Measurements from ENCODE around the gene NEDD8.
A peak's percentile ranks its signal among the peaks of the same experiment; 100 is the strongest.

Gene NEDD8

DNA sequence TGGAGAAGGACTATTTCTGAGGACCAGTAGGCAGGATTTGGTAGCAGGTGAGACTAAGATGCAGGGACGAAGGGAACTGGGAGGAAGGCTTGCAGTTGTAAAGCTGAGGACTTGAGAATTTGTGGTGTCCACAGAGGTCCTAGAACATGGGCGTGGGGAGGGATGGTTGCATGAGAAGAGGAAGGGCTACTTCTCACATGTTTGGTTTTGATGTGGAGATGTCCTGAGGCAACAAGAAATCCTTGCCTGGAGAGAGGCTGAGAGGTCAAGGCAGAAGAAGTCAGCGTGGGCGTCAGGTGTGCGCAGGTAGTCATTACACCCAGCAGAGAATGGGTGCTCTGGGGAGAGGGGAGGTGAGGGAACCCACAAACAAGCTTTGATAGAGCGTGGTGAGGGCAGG is 44.9 kb upstream of the NEDD8 start:
- H3K4me1 ChIP-seq (ENCODE audit: control insufficient read depth, low read length), result peaks cover 42% of the 10 kb centered on the region
- H3K79me2 ChIP-seq (ENCODE audit: control insufficient read depth, low read length), result no peaks in the 10 kb centered on the region
- H3F3A ChIP-seq (ENCODE audit: control insufficient read depth, insufficient read depth), result no peaks in the 10 kb centered on the region
- no peaks in the 10 kb centered on the region for H3K27me3 ChIP-seq (ENCODE audit: control insufficient read depth, low read length)
- no peaks in the 10 kb centered on the region for H3K36me3 ChIP-seq (ENCODE audit: control insufficient read depth, low read length)
- no peak overlapping the region for H3K27ac ChIP-seq (ENCODE audit: low read depth, low read length)
- H3K9me3 ChIP-seq (ENCODE audit: control insufficient read depth, insufficient read depth, low read length), result no peaks in the 10 kb centered on the region
- no peaks in the 10 kb centered on the region for H4K20me1 ChIP-seq (ENCODE audit: control insufficient read depth, insufficient read depth, low read depth, low read length)
- H3K4me2 ChIP-seq (ENCODE audit: low read length), result no peak overlapping the region
- TF ChIP-seq EZH2phosphoT487 (IDR thresholded peaks at IDR 0.05; ENCODE audit: borderline replicate concordance, low read length), result no peak
- TF ChIP-seq, protein P1, sequence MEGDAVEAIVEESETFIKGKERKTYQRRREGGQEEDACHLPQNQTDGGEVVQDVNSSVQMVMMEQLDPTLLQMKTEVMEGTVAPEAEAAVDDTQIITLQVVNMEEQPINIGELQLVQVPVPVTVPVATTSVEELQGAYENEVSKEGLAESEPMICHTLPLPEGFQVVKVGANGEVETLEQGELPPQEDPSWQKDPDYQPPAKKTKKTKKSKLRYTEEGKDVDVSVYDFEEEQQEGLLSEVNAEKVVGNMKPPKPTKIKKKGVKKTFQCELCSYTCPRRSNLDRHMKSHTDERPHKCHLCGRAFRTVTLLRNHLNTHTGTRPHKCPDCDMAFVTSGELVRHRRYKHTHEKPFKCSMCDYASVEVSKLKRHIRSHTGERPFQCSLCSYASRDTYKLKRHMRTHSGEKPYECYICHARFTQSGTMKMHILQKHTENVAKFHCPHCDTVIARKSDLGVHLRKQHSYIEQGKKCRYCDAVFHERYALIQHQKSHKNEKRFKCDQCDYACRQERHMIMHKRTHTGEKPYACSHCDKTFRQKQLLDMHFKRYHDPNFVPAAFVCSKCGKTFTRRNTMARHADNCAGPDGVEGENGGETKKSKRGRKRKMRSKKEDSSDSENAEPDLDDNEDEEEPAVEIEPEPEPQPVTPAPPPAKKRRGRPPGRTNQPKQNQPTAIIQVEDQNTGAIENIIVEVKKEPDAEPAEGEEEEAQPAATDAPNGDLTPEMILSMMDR (IDR thresholded peaks at IDR 0.05; ENCODE audit: low read depth, low read length, poor library complexity, severe bottlenecking), result no peak
- no peak overlapping the region for H3K4me3 ChIP-seq (ENCODE audit: low read length)
- H3K9me2 ChIP-seq (replicated peaks; ENCODE audit: control insufficient read depth, low read length), result no peaks in the 10 kb centered on the region

DNA sequence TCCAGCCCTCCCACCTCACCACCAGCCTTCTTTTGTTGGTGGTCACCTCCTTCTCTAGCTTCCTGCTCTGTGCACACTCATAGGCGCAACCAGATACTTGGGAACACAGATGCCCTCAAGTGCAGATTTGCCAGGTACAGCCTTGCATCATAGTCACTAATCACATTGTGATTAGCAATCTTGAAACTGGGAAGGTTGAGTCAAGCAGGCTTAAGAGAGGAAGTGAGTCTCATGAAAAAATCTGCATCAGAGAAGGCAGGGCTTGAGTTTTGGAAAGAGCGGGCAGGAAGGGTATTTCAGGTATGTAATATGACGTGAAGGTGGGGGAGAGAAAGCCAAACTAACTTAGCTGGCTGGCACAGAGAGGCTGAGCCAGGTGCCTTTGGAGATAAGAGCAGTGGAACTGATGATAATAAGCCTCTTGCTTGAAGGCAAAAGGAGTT is 42.0 kb upstream of the NEDD8 start:
- H3K27ac ChIP-seq (ENCODE audit: low read depth, low read length), result no peak overlapping the region
- H3K4me3 ChIP-seq (ENCODE audit: low read length), result 0 out of 2 replicates have a peak overlapping the region, but pooled peaks have one; percentile 12
- no peaks in the 10 kb centered on the region for H3K36me3 ChIP-seq (ENCODE audit: control insufficient read depth, low read length)
- H3K9me3 ChIP-seq (ENCODE audit: control insufficient read depth, insufficient read depth, low read length), result no peaks in the 10 kb centered on the region
- H3F3A ChIP-seq (ENCODE audit: control insufficient read depth, insufficient read depth), result peaks cover 2% of the 10 kb centered on the region; the same call in 1 of the 2 replicates
- no peak for TF ChIP-seq EZH2phosphoT487 (IDR thresholded peaks at IDR 0.05; ENCODE audit: borderline replicate concordance, low read length)
- no peaks in the 10 kb centered on the region for H3K27me3 ChIP-seq (ENCODE audit: control insufficient read depth, low read length)
- peaks cover 46% of the 10 kb centered on the region for H3K4me1 ChIP-seq (ENCODE audit: control insufficient read depth, low read length)
- H3K4me2 ChIP-seq (ENCODE audit: low read length), result peak overlapping the region; percentile 22
- peaks cover 4% of the 10 kb centered on the region for H3K79me2 ChIP-seq (ENCODE audit: control insufficient read depth, low read length)
- H3K9me2 ChIP-seq (replicated peaks; ENCODE audit: control insufficient read depth, low read length), result no peaks in the 10 kb centered on the region
- H4K20me1 ChIP-seq (ENCODE audit: control insufficient read depth, insufficient read depth, low read depth, low read length), result no peaks in the 10 kb centered on the region

DNA sequence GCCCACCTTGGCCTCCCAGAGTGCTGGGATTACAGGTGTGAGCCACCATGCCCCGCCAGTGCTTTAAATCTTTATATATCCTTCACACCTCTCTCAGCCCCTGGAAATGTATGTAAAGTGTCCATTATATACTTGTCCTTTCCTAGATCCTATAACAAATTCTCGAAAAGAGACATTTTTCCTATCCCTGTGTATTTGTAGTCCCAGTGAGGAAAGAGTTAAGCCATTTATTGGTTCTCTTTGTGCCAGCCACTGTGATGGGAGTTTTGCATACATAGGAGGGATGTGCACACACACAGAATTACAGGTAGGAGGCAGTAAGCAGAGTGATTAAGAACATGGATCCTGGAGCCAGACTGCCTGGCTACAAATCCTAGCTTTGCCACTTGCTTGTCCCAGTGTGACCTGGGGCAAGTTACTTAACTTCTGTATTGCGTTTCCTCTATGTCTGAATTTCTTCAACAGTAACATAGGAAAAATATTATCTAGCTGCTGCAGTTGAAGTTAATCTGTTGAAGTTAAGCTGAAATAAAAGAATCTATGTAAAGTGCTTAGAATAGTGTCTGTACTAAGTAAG is 41.3 kb upstream of the NEDD8 start:
- no peak overlapping the region for H3K4me3 ChIP-seq (ENCODE audit: low read length)
- H3K4me2 ChIP-seq (ENCODE audit: low read length), result peak overlapping the region; percentile 22; the same call in 1 of the 2 replicates
- no peaks in the 10 kb centered on the region for H3K36me3 ChIP-seq (ENCODE audit: control insufficient read depth, low read length)
- H3K4me1 ChIP-seq (ENCODE audit: control insufficient read depth, low read length), result peaks cover 40% of the 10 kb centered on the region
- no peaks in the 10 kb centered on the region for H3K9me3 ChIP-seq (ENCODE audit: control insufficient read depth, insufficient read depth, low read length)
- TF ChIP-seq, protein P1 (IDR thresholded peaks at IDR 0.05; ENCODE audit: low read depth, low read length, poor library complexity, severe bottlenecking), result peak; percentile 35
- no peak for TF ChIP-seq EZH2phosphoT487 (IDR thresholded peaks at IDR 0.05; ENCODE audit: borderline replicate concordance, low read length)
- no peaks in the 10 kb centered on the region for H4K20me1 ChIP-seq (ENCODE audit: control insufficient read depth, insufficient read depth, low read depth, low read length)
- H3K79me2 ChIP-seq (ENCODE audit: control insufficient read depth, low read length), result peaks cover 4% of the 10 kb centered on the region
- peaks cover 2% of the 10 kb centered on the region; the same call in 1 of the 2 replicates for H3F3A ChIP-seq (ENCODE audit: control insufficient read depth, insufficient read depth)
- no peak overlapping the region for H3K27ac ChIP-seq (ENCODE audit: low read depth, low read length)
- H3K27me3 ChIP-seq (ENCODE audit: control insufficient read depth, low read length), result no peaks in the 10 kb centered on the region
- H3K9me2 ChIP-seq (replicated peaks; ENCODE audit: control insufficient read depth, low read length), result no peaks in the 10 kb centered on the region

DNA sequence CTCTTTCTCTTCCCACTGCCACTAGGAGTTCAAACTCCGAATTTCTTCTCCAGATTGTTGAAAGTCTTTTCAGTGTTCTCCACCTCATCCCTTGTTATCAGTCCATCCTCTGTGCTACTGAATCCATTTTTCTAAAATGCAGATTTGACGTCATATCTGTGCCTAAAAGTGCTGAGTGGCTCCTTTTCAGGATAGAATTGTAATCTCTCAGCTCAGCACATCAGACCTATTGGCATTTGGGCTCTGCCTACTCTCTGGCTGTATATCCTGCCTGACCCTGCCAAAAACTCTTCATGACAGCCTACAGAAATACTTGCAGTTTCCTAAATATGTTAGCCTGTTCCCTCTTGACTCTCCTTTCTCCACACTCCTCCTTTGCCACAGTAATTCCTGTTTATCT is 40.3 kb upstream of the NEDD8 start:
- H3F3A ChIP-seq (ENCODE audit: control insufficient read depth, insufficient read depth), result peaks cover 2% of the 10 kb centered on the region; the same call in 1 of the 2 replicates
- no peaks in the 10 kb centered on the region for H3K36me3 ChIP-seq (ENCODE audit: control insufficient read depth, low read length)
- peaks cover 40% of the 10 kb centered on the region for H3K4me1 ChIP-seq (ENCODE audit: control insufficient read depth, low read length)
- no peaks in the 10 kb centered on the region for H3K9me3 ChIP-seq (ENCODE audit: control insufficient read depth, insufficient read depth, low read length)
- no peaks in the 10 kb centered on the region for H3K9me2 ChIP-seq (replicated peaks; ENCODE audit: control insufficient read depth, low read length)
- TF ChIP-seq, protein P1 (IDR thresholded peaks at IDR 0.05; ENCODE audit: low read depth, low read length, poor library complexity, severe bottlenecking), result no peak
- TF ChIP-seq EZH2phosphoT487 (IDR thresholded peaks at IDR 0.05; ENCODE audit: borderline replicate concordance, low read length), result no peak
- H3K27ac ChIP-seq (ENCODE audit: low read depth, low read length), result no peak overlapping the region
- H3K27me3 ChIP-seq (ENCODE audit: control insufficient read depth, low read length), result no peaks in the 10 kb centered on the region
- no peaks in the 10 kb centered on the region for H4K20me1 ChIP-seq (ENCODE audit: control insufficient read depth, insufficient read depth, low read depth, low read length)
- peaks cover 4% of the 10 kb centered on the region for H3K79me2 ChIP-seq (ENCODE audit: control insufficient read depth, low read length)
- H3K4me3 ChIP-seq (ENCODE audit: low read length), result peak overlapping the region; percentile 85
- peak overlapping the region; percentile 86 for H3K4me2 ChIP-seq (ENCODE audit: low read length)

Data from DOHH2 (cell line).